ENCODE measurements around the gene AKR1C2. TPM values are rescaled to one million over a fixed set of nuclear protein-coding genes. Genes with fewer than 3 reads are reported as not detected.
"Not testable (repeated sequence)": the region's sequence is repeated elsewhere in the genome, so short reads cannot be mapped to it uniquely, and the experiment has no call there.

Gene AKR1C2
- total RNA-seq, 1 donor from 2014 or later, result 4.7 TPM

- H3F3A ChIP-seq (ENCODE audit: low read depth), result no peaks in the 10 kb centered on the region
- H3K79me2 ChIP-seq (ENCODE audit: low read depth), result no peaks in the 10 kb centered on the region
- no peak overlapping the region for H3K27ac ChIP-seq
- no peaks in the 10 kb centered on the region for H3K36me3 ChIP-seq
- no peak overlapping the region for H3K27ac Mint-ChIP-seq
- no peaks in the 10 kb centered on the region for H3K27me3 ChIP-seq
- H3K4me1 ChIP-seq, result no peaks in the 10 kb centered on the region
- H4K20me1 ChIP-seq (ENCODE audit: low read depth), result no peaks in the 10 kb centered on the region
- no peaks in the 10 kb centered on the region for H3K9me3 ChIP-seq (ENCODE audit: low read depth)
- no peaks in the 10 kb centered on the region for H3K9me3 Mint-ChIP-seq
- no peaks in the 10 kb centered on the region for H3K27me3 Mint-ChIP-seq (ENCODE audit: insufficient read depth, low read depth)
- H3K9ac ChIP-seq, result no peak overlapping the region
- H2AFZ ChIP-seq (replicated peaks), result no peak overlapping the region
- no peak overlapping the region for H3K4me3 ChIP-seq
- H3K4me3 Mint-ChIP-seq, result no peak overlapping the region
- no peak overlapping the region for H3K4me2 ChIP-seq
- no peak for TF ChIP-seq EZH2phosphoT487 (IDR thresholded peaks at IDR 0.05)
- peak; percentile 15 for TF ChIP-seq CTCF (IDR thresholded peaks at IDR 0.05)
- peak; percentile 8 for DNase-seq (ENCODE audit: low spot score)
- no peaks in the 10 kb centered on the region for H3K4me1 Mint-ChIP-seq
- no peaks in the 10 kb centered on the region for H3K36me3 Mint-ChIP-seq
Observed at GRCh38 chr10:5014936-5015335, 11.3 kb upstream of the AKR1C2 start.

GRCh38 chr10:5014200-5014910 lies 10.7 kb upstream of the AKR1C2 start:
- not testable (repeated sequence) for H3K27ac ChIP-seq; H3K4me1 Mint-ChIP-seq; H3K4me3 ChIP-seq; H3K4me1 ChIP-seq; H3K27me3 ChIP-seq; H3K4me2 ChIP-seq; H3K9me3 Mint-ChIP-seq; H3K36me3 Mint-ChIP-seq; H3F3A ChIP-seq (ENCODE audit: low read depth); H3K27ac Mint-ChIP-seq; H3K9me3 ChIP-seq (ENCODE audit: low read depth); H3K9ac ChIP-seq; H3K79me2 ChIP-seq (ENCODE audit: low read depth); H3K36me3 ChIP-seq; H2AFZ ChIP-seq (replicated peaks); H4K20me1 ChIP-seq (ENCODE audit: low read depth); H3K4me3 Mint-ChIP-seq; H3K27me3 Mint-ChIP-seq (ENCODE audit: insufficient read depth, low read depth); DNase-seq (ENCODE audit: low spot score)

- no peak for DNase-seq (ENCODE audit: low spot score)
- Mint-ChIP-seq H3K27me3 (ENCODE audit: insufficient read depth, low read depth) (no peaks in the 10 kb centered on the region), H3K9me3 (no peaks in the 10 kb centered on the region), H3K27ac (no peak overlapping the region), H3K4me3 (no peak overlapping the region), H3K4me1 (no peaks in the 10 kb centered on the region), H3K36me3 (no peaks in the 10 kb centered on the region)
- no peaks in the 10 kb centered on the region for H4K20me1 ChIP-seq (ENCODE audit: low read depth)
- H3K9ac ChIP-seq, result no peak overlapping the region
- H3K36me3 ChIP-seq, result no peaks in the 10 kb centered on the region
- H3K4me3 ChIP-seq, result no peak overlapping the region
- H3K79me2 ChIP-seq (ENCODE audit: low read depth), result no peaks in the 10 kb centered on the region
- no peaks in the 10 kb centered on the region for H3F3A ChIP-seq (ENCODE audit: low read depth)
- no peak overlapping the region for H3K27ac ChIP-seq
- H3K9me3 ChIP-seq (ENCODE audit: low read depth), result no peaks in the 10 kb centered on the region
- H3K27me3 ChIP-seq, result no peaks in the 10 kb centered on the region
- no peak overlapping the region for H2AFZ ChIP-seq (replicated peaks)
- no peaks in the 10 kb centered on the region for H3K4me1 ChIP-seq
- H3K4me2 ChIP-seq, result no peak overlapping the region
- no peak for TF ChIP-seq CTCF (IDR thresholded peaks at IDR 0.05)
- TF ChIP-seq EZH2phosphoT487 (IDR thresholded peaks at IDR 0.05), result no peak
- no peak for TF ChIP-seq EZH2 (IDR thresholded peaks at IDR 0.05)
Observed at GRCh38 chr10:5013385-5013784, 9.7 kb upstream of the AKR1C2 start.

GRCh38 chr10:5012595-5012994 lies 8.9 kb upstream of the AKR1C2 start:
- Mint-ChIP-seq H3K9me3 (no peaks in the 10 kb centered on the region), H3K36me3 (no peaks in the 10 kb centered on the region), H3K4me3 (no peak overlapping the region), H3K4me1 (no peaks in the 10 kb centered on the region), H3K27me3 (ENCODE audit: insufficient read depth, low read depth) (no peaks in the 10 kb centered on the region), H3K27ac (no peak overlapping the region)
- no peaks in the 10 kb centered on the region for H3K27me3 ChIP-seq
- H3K36me3 ChIP-seq, result no peaks in the 10 kb centered on the region
- H3K79me2 ChIP-seq (ENCODE audit: low read depth), result no peaks in the 10 kb centered on the region
- no peak overlapping the region for H3K27ac ChIP-seq
- no peak overlapping the region for H3K4me3 ChIP-seq
- TF ChIP-seq EZH2 (IDR thresholded peaks at IDR 0.05) (no peak), CTCF (IDR thresholded peaks at IDR 0.05) (no peak), EZH2phosphoT487 (IDR thresholded peaks at IDR 0.05) (no peak)
- no peak for DNase-seq (ENCODE audit: low spot score)
- H2AFZ ChIP-seq (replicated peaks), result no peak overlapping the region
- no peak overlapping the region for H3K9ac ChIP-seq
- H3F3A ChIP-seq (ENCODE audit: low read depth), result no peaks in the 10 kb centered on the region
- H4K20me1 ChIP-seq (ENCODE audit: low read depth), result no peaks in the 10 kb centered on the region
- no peaks in the 10 kb centered on the region for H3K9me3 ChIP-seq (ENCODE audit: low read depth)
- no peaks in the 10 kb centered on the region for H3K4me1 ChIP-seq
- H3K4me2 ChIP-seq, result no peak overlapping the region

GRCh38 chr10:5011392-5011791 lies 7.7 kb upstream of the AKR1C2 start:
- H4K20me1 ChIP-seq (ENCODE audit: low read depth); H2AFZ ChIP-seq (replicated peaks); H3K4me1 ChIP-seq; H3K9ac ChIP-seq; H3K4me3 ChIP-seq; H3K27me3 ChIP-seq; DNase-seq (ENCODE audit: low spot score); H3F3A ChIP-seq (ENCODE audit: low read depth); H3K36me3 ChIP-seq; H3K27ac Mint-ChIP-seq; H3K9me3 ChIP-seq (ENCODE audit: low read depth); H3K4me1 Mint-ChIP-seq; H3K79me2 ChIP-seq (ENCODE audit: low read depth); H3K36me3 Mint-ChIP-seq; H3K27ac ChIP-seq; H3K4me2 ChIP-seq; H3K9me3 Mint-ChIP-seq; H3K4me3 Mint-ChIP-seq; H3K27me3 Mint-ChIP-seq (ENCODE audit: insufficient read depth, low read depth): not testable (repeated sequence)

GRCh38 chr10:5010043-5010442 lies 6.4 kb upstream of the AKR1C2 start:
- H3F3A ChIP-seq (ENCODE audit: low read depth); H3K4me2 ChIP-seq; H3K9me3 Mint-ChIP-seq; H3K4me1 ChIP-seq; H3K9me3 ChIP-seq (ENCODE audit: low read depth); H3K27me3 ChIP-seq; H3K27ac Mint-ChIP-seq; H4K20me1 ChIP-seq (ENCODE audit: low read depth); H3K27ac ChIP-seq; H2AFZ ChIP-seq (replicated peaks); H3K36me3 ChIP-seq; H3K4me3 Mint-ChIP-seq; H3K79me2 ChIP-seq (ENCODE audit: low read depth); H3K36me3 Mint-ChIP-seq; H3K4me3 ChIP-seq; H3K27me3 Mint-ChIP-seq (ENCODE audit: insufficient read depth, low read depth); DNase-seq (ENCODE audit: low spot score); H3K4me1 Mint-ChIP-seq; H3K9ac ChIP-seq: not testable (repeated sequence)
